Loucy (cell line): ENCODE measurements around the gene PCSK2.

ENCODE experiments used
- EZH2phosphoT487 ChIP-seq: fragments of 200-600 bp; IDR thresholded peaks from 2 replicates; pipeline ENCODE4 v1.6.1; 2018; ENCODE audit warnings: antibody characterized with exemption, mild to moderate bottlenecking, moderate library complexity, borderline replicate concordance
- TF ChIP-seq, protein P1 (sequence below): fragments of 200-600 bp; sonication (generic); conservative IDR thresholded peaks from 2 replicates; pipeline ENCODE4 v1.5.1; 2014; ENCODE audit warnings: mild to moderate bottlenecking, antibody characterized with exemption, low read length

- no peak for TF ChIP-seq EZH2phosphoT487
- TF ChIP-seq, protein P1, sequence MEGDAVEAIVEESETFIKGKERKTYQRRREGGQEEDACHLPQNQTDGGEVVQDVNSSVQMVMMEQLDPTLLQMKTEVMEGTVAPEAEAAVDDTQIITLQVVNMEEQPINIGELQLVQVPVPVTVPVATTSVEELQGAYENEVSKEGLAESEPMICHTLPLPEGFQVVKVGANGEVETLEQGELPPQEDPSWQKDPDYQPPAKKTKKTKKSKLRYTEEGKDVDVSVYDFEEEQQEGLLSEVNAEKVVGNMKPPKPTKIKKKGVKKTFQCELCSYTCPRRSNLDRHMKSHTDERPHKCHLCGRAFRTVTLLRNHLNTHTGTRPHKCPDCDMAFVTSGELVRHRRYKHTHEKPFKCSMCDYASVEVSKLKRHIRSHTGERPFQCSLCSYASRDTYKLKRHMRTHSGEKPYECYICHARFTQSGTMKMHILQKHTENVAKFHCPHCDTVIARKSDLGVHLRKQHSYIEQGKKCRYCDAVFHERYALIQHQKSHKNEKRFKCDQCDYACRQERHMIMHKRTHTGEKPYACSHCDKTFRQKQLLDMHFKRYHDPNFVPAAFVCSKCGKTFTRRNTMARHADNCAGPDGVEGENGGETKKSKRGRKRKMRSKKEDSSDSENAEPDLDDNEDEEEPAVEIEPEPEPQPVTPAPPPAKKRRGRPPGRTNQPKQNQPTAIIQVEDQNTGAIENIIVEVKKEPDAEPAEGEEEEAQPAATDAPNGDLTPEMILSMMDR, result no peak
These were observed 132.0 kb downstream of the PCSK2 start for GRCh38 chr20:17358854-17359253.
